Measurements from ENCODE around the gene ENAH. TPM values are rescaled to one million over a fixed set of nuclear protein-coding genes. Genes with fewer than 3 reads are reported as not detected.

ENAH gene
- total RNA-seq, 1 experiment from 2014 or later = 285 TPM

GRCh38 chr1:225488676-225489075 lies 164.2 kb downstream of the ENAH start:
- Histone ChIP-seq H3K9me3 (ENCODE audit: control insufficient read depth, low read depth, low read length) (no peaks in the 10 kb centered on the region), H3K4me2 (ENCODE audit: insufficient read depth, insufficient read length, low read length) (no peak overlapping the region), H2BK5ac (ENCODE audit: insufficient read length, low read length) (no peak overlapping the region), H3K14ac (ENCODE audit: insufficient read depth, low read length) (no peak overlapping the region), H3K4me1 (ENCODE audit: insufficient read depth, low read length) (0 out of 2 replicates have a peak, but pooled peaks cover 2% of the 10 kb centered on the region), H3K9ac (ENCODE audit: extremely low read depth, insufficient read length, low read length) (no peak overlapping the region), H2AK5ac (ENCODE audit: insufficient read length, low read length) (no peak overlapping the region), H2BK20ac (ENCODE audit: low read depth, low read length, poor library complexity, severe bottlenecking) (no peak overlapping the region), H4K5ac (ENCODE audit: insufficient read length, low read depth, low read length) (no peak overlapping the region), H3K27me3 (ENCODE audit: insufficient read depth, low read length) (no peaks in the 10 kb centered on the region), H3K4ac (ENCODE audit: low read depth, low read length) (no peak overlapping the region), H3K79me2 (ENCODE audit: insufficient read depth, low read length) (no peaks in the 10 kb centered on the region), H2AFZ (ENCODE audit: low read length) (no peak overlapping the region), H3K18ac (ENCODE audit: insufficient read length, low read depth, low read length) (no peak overlapping the region), H3K23ac (ENCODE audit: insufficient read length, low read depth, low read length) (no peak overlapping the region), H4K20me1 (ENCODE audit: control insufficient read depth, insufficient read depth, insufficient read length) (no peaks in the 10 kb centered on the region), H3T11ph (ENCODE audit: low read length) (no peak overlapping the region), H4K91ac (ENCODE audit: insufficient read length, low read depth, low read length) (no peak overlapping the region), H2BK12ac (ENCODE audit: insufficient read length, low read depth, low read length) (no peak overlapping the region), H3K27ac (ENCODE audit: insufficient read length, low read depth, low read length) (no peak overlapping the region), H4K8ac (replicated peaks; ENCODE audit: insufficient read length, low read depth, low read length) (no peak overlapping the region), H3K79me1 (ENCODE audit: insufficient read depth, low read depth, low read length, poor library complexity, severe bottlenecking) (no peaks in the 10 kb centered on the region), H2BK15ac (ENCODE audit: low read depth, low read length) (no peak overlapping the region), H3K56ac (ENCODE audit: insufficient read length, low read depth, low read length) (no peak overlapping the region), H3K23me2 (ENCODE audit: insufficient read length, low read depth, low read length, poor library complexity, severe bottlenecking) (no peaks in the 10 kb centered on the region), H2BK120ac (ENCODE audit: low read depth, low read length, poor library complexity, severe bottlenecking) (no peak overlapping the region)
- Mint-ChIP-seq H3K27ac (0 out of 7 replicates have a peak overlapping the region, but pooled peaks of 1 of the 3 experiments have one; percentile 14), H3K36me3 (ENCODE audit: insufficient read depth in 1 of 3, low read depth in 3 of 3) (peaks cover 0 to 2% (median 0%) of the 10 kb centered on the region in 3 experiments; a peak in 2 of 7 replicates), H3K9me3 (no peaks in the 10 kb centered on the region), H3K27me3 (ENCODE audit: low read depth) (no peaks in the 10 kb centered on the region; the same call in 1 of the 2 replicates), H3K4me1 (peaks cover 7 to 10% of the 10 kb centered on the region in 2 experiments), H3K4me3 (no peak overlapping the region)
- no CpG with 5 or more reads among the region's 5 CpGs for WGBS (ENCODE audit: extremely low coverage, insufficient read length, low lambda C conversion rate)
- TF ChIP-seq CTCF (conservative IDR thresholded peaks at IDR 0.05) = no peak
- peak; percentile 5 for DNase-seq
